B cell (primary cell): ENCODE results near the gene DNAH3. TPM values are rescaled to one million over a fixed set of nuclear protein-coding genes. Genes with fewer than 3 reads are reported as not detected.

Experiments used
- ATAC-seq: fragments of 200-7000 bp; cut with Tn5 transposase; one replicate; pipeline ENCODE4 v1.10.0; 2021; ENCODE audit warnings: low read depth, mild to moderate bottlenecking, moderate number of reproducible peaks, moderate library complexity
- CTCF ChIA-PET: fragments of 350-600 bp; sonication (Branson Sonifier 250); formaldehyde crosslinking; loops from one replicate; lab custom pipeline; 2021; ENCODE audit warnings: antibody characterized with exemption, inconsistent platforms; lab: Charles Lee
- POLR2A ChIA-PET: fragments of 350-600 bp; sonication (Branson Sonifier 250); formaldehyde crosslinking; loops from one replicate; lab custom pipeline; 2021; ENCODE audit warnings: antibody characterized with exemption; lab: Charles Lee
- DNase-seq: peaks from one replicate; pipeline ENCODE4 v3.0.0; 2013
- H2AFZ ChIP-seq: 2 replicates; pipeline ENCODE4 v1.6.1; 2012; ENCODE audit warnings: mild to moderate bottlenecking, low read depth, low read length; ENCODE audit not compliant: insufficient read depth, poor library complexity, severe bottlenecking
- H3K27ac ChIP-seq, 2 donors: 1 replicate in 1 of 2; 2 replicates in 1 of 2; pipeline ENCODE4 v1.5.1; 2012 to 2013; ENCODE audit warnings: low read length in 2 of 2, mild to moderate bottlenecking in 2 of 2, moderate library complexity in 1 of 2
- H3K27me3 ChIP-seq, 4 experiments: fragments of 200-600 bp in 1 of 4; sonication (generic) in 1 of 4; replicated peaks in 1 of 4; 1 replicate in 2 of 4; 2 replicates in 2 of 4; pipeline versions ENCODE4 v1.6.1 to v1.7.0; 2013 to 2016; ENCODE audit warnings: low read length in 3 of 4, mild to moderate bottlenecking in 2 of 4, mixed read lengths in 1 of 4, moderate library complexity in 1 of 4; ENCODE audit not compliant: insufficient read depth in 4 of 4, control insufficient read depth in 3 of 4; ENCODE audit errors: control extremely low read depth in 1 of 4
- H3K36me3 ChIP-seq, 2 experiments: replicated peaks in 1 of 2; 1 replicate in 1 of 2; 2 replicates in 1 of 2; pipeline versions ENCODE4 v1.6.1 to v1.7.1; 2013; ENCODE audit warnings: low read length in 1 of 2; ENCODE audit not compliant: insufficient read depth in 2 of 2, control insufficient read depth in 1 of 2; ENCODE audit errors: control extremely low read depth in 1 of 2, extremely low read depth in 1 of 2
- H3K4me1 ChIP-seq, 2 donors: fragments of 200-600 bp in 1 of 2; sonication (generic) in 1 of 2; 1 replicate in 1 of 2; 2 replicates in 1 of 2; pipeline versions ENCODE4 v1.5.1 to v1.6.1; 2013 to 2017; ENCODE audit warnings: low read length in 2 of 2; ENCODE audit not compliant: control insufficient read depth in 2 of 2, insufficient read depth in 2 of 2
- H3K4me2 ChIP-seq: replicated peaks from 2 replicates; pipeline ENCODE3; 2012; ENCODE audit warnings: mild to moderate bottlenecking, low read depth, low read length; ENCODE audit not compliant: poor library complexity, severe bottlenecking
- H3K4me3 ChIP-seq, 5 experiments: fragments of 200-600 bp in 1 of 5; sonication (generic) in 1 of 5; 1 replicate in 3 of 5; 2 replicates in 2 of 5; pipeline versions ENCODE4 v1.5.1 to v1.7.0; 2011 to 2016; ENCODE audit warnings: low read length in 4 of 5, mild to moderate bottlenecking in 4 of 5, low read depth in 2 of 5, control low read depth in 1 of 5, moderate library complexity in 1 of 5; ENCODE audit not compliant: insufficient read depth in 1 of 5; ENCODE audit errors: control extremely low read depth in 1 of 5, extremely low read depth in 1 of 5
- H3K79me2 ChIP-seq: fragments of 200-600 bp; sonication (generic); one replicate; pipeline ENCODE4 v1.6.0; 2016; ENCODE audit warnings: low read length; ENCODE audit not compliant: control insufficient read depth, insufficient read depth
- H3K9ac ChIP-seq: fragments of 200-600 bp; sonication (generic); 2 replicates; pipeline ENCODE4 v1.6.1; 2017; ENCODE audit warnings: mild to moderate bottlenecking, low read length, moderate library complexity
- H3K9me3 ChIP-seq, 3 donors: one replicate each; pipeline versions ENCODE4 v1.6.1 to v1.7.1; 2013; ENCODE audit warnings: low read length in 2 of 3; ENCODE audit not compliant: control insufficient read depth in 2 of 3, insufficient read depth in 1 of 3; ENCODE audit errors: control extremely low read depth in 1 of 3
- H4K20me1 ChIP-seq: 2 replicates; pipeline ENCODE4 v1.6.0; 2012; ENCODE audit warnings: mild to moderate bottlenecking, low read length; ENCODE audit not compliant: insufficient read depth, control insufficient read depth, poor library complexity, severe bottlenecking
- H3K27ac Mint-ChIP-seq: one replicate; pipeline ENCODE4 v1.8.0; 2021; ENCODE audit warnings: mixed read lengths
- H3K27me3 Mint-ChIP-seq: one replicate; pipeline ENCODE4 v1.8.0; 2021; ENCODE audit warnings: mixed read lengths
- H3K4me1 Mint-ChIP-seq: one replicate; pipeline ENCODE4 v1.8.0; 2021; ENCODE audit warnings: mixed read lengths
- H3K4me3 Mint-ChIP-seq: one replicate; pipeline ENCODE4 v1.8.0; 2021; ENCODE audit warnings: mixed read lengths
- H3K9me3 Mint-ChIP-seq: one replicate; pipeline ENCODE4 v1.8.0; 2022; ENCODE audit warnings: mixed read lengths; ENCODE audit not compliant: insufficient read depth
- EZH2 ChIP-seq: IDR thresholded peaks from 2 replicates; pipeline ENCODE4 v1.6.1; 2012; ENCODE audit warnings: borderline replicate concordance, low read depth, mild to moderate bottlenecking, moderate library complexity, low read length; ENCODE audit not compliant: insufficient read depth, poor library complexity, severe bottlenecking
- WGBS: methylation state at CpG from one replicate; pipeline ENCODE4 v1.1.5; 2013; ENCODE audit warnings: missing lambda C conversion rate; ENCODE audit not compliant: insufficient coverage; 5-methylcytosine and 5-hydroxymethylcytosine counted together
- intact Hi-C: fragments of 100-400 bp; cut with micrococcal nuclease; formaldehyde crosslinking; loops from one replicate; pipeline ENCODE4 v1.10.0; 2022
- polyA plus RNA-seq: library from polyadenylated mRNA; depleted of rRNA; stranded (reverse); fragments of >200 nt; gene quantifications from 2 replicates; pipeline ENCODE4 v1.2.3, GENCODE V29; 2012
- total RNA-seq, 2 donors: library from RNA; stranded (reverse); fragments of 120-200 nt in 1 of 2; gene quantifications; 1 replicate in 1 of 2; 2 replicates in 1 of 2; pipeline versions ENCODE4 v1.2.3 to v1.2.4, GENCODE V29; 2013 to 2022
- TF ChIP-seq, protein P1 (sequence below): fragments of 200-600 bp; IDR thresholded peaks from one replicate; pipeline ENCODE4 v1.8.0; 2022; ENCODE audit warnings: antibody characterized with exemption, mild to moderate bottlenecking

The DNAH3 gene
- total and polyA plus RNA-seq, 2 donors (not counting 1 experiment from before 2014, with no cell fraction given): not detected

GRCh38 chr16:21083729-21084268 is 66.8 kb downstream of the DNAH3 start:
- Histone ChIP-seq H3K27me3 (peaks cover 0 to 6% (median 0%) of the 10 kb centered on the region in 4 experiments), H3K4me2 (no peak overlapping the region), H3K4me1 (no peaks in the 10 kb centered on the region), H3K9ac (no peak overlapping the region), H3K27ac (no peak overlapping the region), H3K4me3 (no peak overlapping the region), H3K79me2 (no peaks in the 10 kb centered on the region), H2AFZ (no peak overlapping the region), H4K20me1 (no peaks in the 10 kb centered on the region), H3K9me3 (no peaks in the 10 kb centered on the region), H3K36me3 (no peaks in the 10 kb centered on the region)
- H3K9me3 Mint-ChIP-seq: no peaks in the 10 kb centered on the region
- DNase-seq (peak; percentile 51), ATAC-seq (peak; percentile 41)
- WGBS: 42% methylated on average over 5 of the region's 6 CpGs
- POLR2A ChIA-PET: no interaction called here
- intact Hi-C loops: loop anchor here (1.0 kb wide), 1 partner anchor 233 kb away; no protein-coding TSS in a partner anchor
- no peak overlapping the region for H3K4me3 Mint-ChIP-seq
- CTCF ChIA-PET: interaction anchor here (1.3 to 4.7 kb wide), 2 partner anchors 231 to 235 kb away, joined by 5 to 51 read pairs; no protein-coding TSS in a partner anchor
- no peak for TF ChIP-seq EZH2
- TF ChIP-seq, protein P1, sequence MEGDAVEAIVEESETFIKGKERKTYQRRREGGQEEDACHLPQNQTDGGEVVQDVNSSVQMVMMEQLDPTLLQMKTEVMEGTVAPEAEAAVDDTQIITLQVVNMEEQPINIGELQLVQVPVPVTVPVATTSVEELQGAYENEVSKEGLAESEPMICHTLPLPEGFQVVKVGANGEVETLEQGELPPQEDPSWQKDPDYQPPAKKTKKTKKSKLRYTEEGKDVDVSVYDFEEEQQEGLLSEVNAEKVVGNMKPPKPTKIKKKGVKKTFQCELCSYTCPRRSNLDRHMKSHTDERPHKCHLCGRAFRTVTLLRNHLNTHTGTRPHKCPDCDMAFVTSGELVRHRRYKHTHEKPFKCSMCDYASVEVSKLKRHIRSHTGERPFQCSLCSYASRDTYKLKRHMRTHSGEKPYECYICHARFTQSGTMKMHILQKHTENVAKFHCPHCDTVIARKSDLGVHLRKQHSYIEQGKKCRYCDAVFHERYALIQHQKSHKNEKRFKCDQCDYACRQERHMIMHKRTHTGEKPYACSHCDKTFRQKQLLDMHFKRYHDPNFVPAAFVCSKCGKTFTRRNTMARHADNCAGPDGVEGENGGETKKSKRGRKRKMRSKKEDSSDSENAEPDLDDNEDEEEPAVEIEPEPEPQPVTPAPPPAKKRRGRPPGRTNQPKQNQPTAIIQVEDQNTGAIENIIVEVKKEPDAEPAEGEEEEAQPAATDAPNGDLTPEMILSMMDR: peak; percentile 61
- no peak overlapping the region for H3K27ac Mint-ChIP-seq
- H3K27me3 Mint-ChIP-seq: peaks cover 12% of the 10 kb centered on the region
- H3K4me1 Mint-ChIP-seq: no peaks in the 10 kb centered on the region

GRCh38 chr16:21081329-21081728 is 69.3 kb downstream of the DNAH3 start:
- Histone ChIP-seq H2AFZ (no peak overlapping the region), H3K9me3 (no peaks in the 10 kb centered on the region), H3K4me2 (no peak overlapping the region), H3K4me3 (no peak overlapping the region), H3K9ac (no peak overlapping the region), H3K27ac (no peak overlapping the region), H4K20me1 (no peaks in the 10 kb centered on the region), H3K27me3 (no peaks in the 10 kb centered on the region), H3K4me1 (no peaks in the 10 kb centered on the region), H3K79me2 (no peaks in the 10 kb centered on the region), H3K36me3 (no peaks in the 10 kb centered on the region)
- H3K27me3 Mint-ChIP-seq: no peaks in the 10 kb centered on the region
- no peaks in the 10 kb centered on the region for H3K4me1 Mint-ChIP-seq
- intact Hi-C loops: no loop called here
- POLR2A ChIA-PET: no interaction called here
- H3K27ac Mint-ChIP-seq: no peak overlapping the region
- TF ChIP-seq, protein P1: no peak
- TF ChIP-seq EZH2: no peak
- WGBS: no CpG with 5 or more reads among the region's 8 CpGs
- H3K9me3 Mint-ChIP-seq: no peaks in the 10 kb centered on the region
- ATAC-seq (no peak), DNase-seq (no peak)
- CTCF ChIA-PET: interaction anchor here (0.7 to 4.7 kb wide), 3 partner anchors 72 to 233 kb away, joined by 3 to 31 read pairs (median 4); no protein-coding TSS in a partner anchor
- no peak overlapping the region for H3K4me3 Mint-ChIP-seq
